Ovary (tissue), 9 donors: ENCODE data around the gene TRIM44. TPM values are rescaled to one million over a fixed set of nuclear protein-coding genes. Genes with fewer than 3 reads are reported as not detected.
"Not testable (repeated sequence)": the region's sequence is repeated elsewhere in the genome, so short reads cannot be mapped to it uniquely, and the experiment has no call there.

Experiments
- DNase-seq, 5 donors: peaks; one replicate each; pipeline ENCODE4 v3.0.0-alpha.2; 2019 to 2020
- H3K27ac ChIP-seq, 2 donors: fragments of 200-600 bp; one replicate each; pipeline versions ENCODE4 v1.5.1 to v1.8.0; 2019 to 2022
- H3K27me3 ChIP-seq: fragments of 200-600 bp; one replicate; pipeline ENCODE4 v1.8.0; 2022
- H3K36me3 ChIP-seq: fragments of 200-600 bp; sonication (generic); one replicate; pipeline ENCODE4 v1.5.1; 2019
- H3K4me1 ChIP-seq: one replicate; pipeline ENCODE4 v1.8.1; 2013; ENCODE audit warnings: mild to moderate bottlenecking, moderate library complexity; ENCODE audit not compliant: insufficient read depth
- H3K4me3 ChIP-seq: fragments of 200-600 bp; sonication (generic); one replicate; pipeline ENCODE4 v1.5.1; 2017
- H3K9me3 ChIP-seq, 2 donors: fragments of 200-600 bp in 1 of 2; sonication (generic) in 1 of 2; one replicate each; pipeline versions ENCODE4 v1.5.1 to v1.8.1; 2013 to 2019; ENCODE audit warnings: mild to moderate bottlenecking in 1 of 2, moderate library complexity in 1 of 2
- CTCF ChIP-seq, 3 donors: fragments of 450-650 bp in 2 of 3; fragments of 200-600 bp in 1 of 3; IDR thresholded peaks; one replicate each; pipeline versions ENCODE4 v1.5.1 to v1.8.0; 2016 to 2022; ENCODE audit warnings: antibody characterized with exemption in 3 of 3, mild to moderate bottlenecking in 1 of 3
- EP300 ChIP-seq: sonication (generic); formaldehyde crosslinking; IDR thresholded peaks from one replicate; pipeline ENCODE4 v1.6.1; 2017; ENCODE audit warnings: antibody characterized with exemption
- POLR2A ChIP-seq: fragments of 450-650 bp; IDR thresholded peaks from one replicate; pipeline ENCODE4 v1.6.1; 2017; ENCODE audit warnings: antibody characterized with exemption, mild to moderate bottlenecking, moderate library complexity
- WGBS, 3 donors: extraction: QIAGEN DNeasy Blood & Tissue Kit in 1 of 3; methylation state at CpG; one replicate each; pipeline versions ENCODE4 v1.1.5 to v1.1.7; 2013 to 2017; 5-methylcytosine and 5-hydroxymethylcytosine counted together
- intact Hi-C, 4 donors: fragments of 100-400 bp; cut with DNase I; formaldehyde crosslinking; loops; one replicate each; pipeline versions ENCODE4 v1.11.0 to v1.15.1; 2022 to 2023
- polyA plus RNA-seq, 2 donors: library from polyadenylated mRNA; stranded (reverse); fragments of 200-250 nt in 1 of 2; fragments of 350-450 nt in 1 of 2; fragmentation: Illumina TruSeq in 1 of 2; extraction: RNeasy Lipid Tissue Mini Kit (QIAGEN cat#74804) in 1 of 2; gene quantifications; one replicate each; pipeline ENCODE4 v1.2.3, GENCODE V29; 2013 to 2014
- total RNA-seq, 7 donors: library from RNA; depleted of rRNA in 2 of 7; stranded (reverse); fragments of >200 nt in 2 of 7; fragmentation: NEBNext Ultra II Directional in 3 of 7; extraction: Animal tissue kit (Norgen Biotek cat#: 25700) in 3 of 7; gene quantifications; one replicate each; pipeline versions ENCODE4 v1.1.0 to v1.2.4, GENCODE V29; 2016 to 2023
- donor health status: DM: no; HTN: no; CAD: no; lungs with moderate emphysema.
- donor health status: DM: no; HTN: no; CAD: no.
- donor health status: Bipolar disorder and iron deficiency.
- donor health status: DM: yes; HTN: yes; CAD: no.
- donor health status: DM: no; HTN: no; CAD: no.
- donor health status: DM: yes; HTN: yes; CAD: no.

The TRIM44 gene
- total and polyA plus RNA-seq, 9 donors, result 9.9 to 54.6 (median 45.7) TPM

GRCh38 chr11:35647421-35648093, 15.0 kb upstream of the TRIM44 start:
- 62 to 74% (median 66%) methylated on average over 8 of the region's 8 CpGs for WGBS, 3 donors
- Histone ChIP-seq H3K27ac (no peak overlapping the region), H3K4me1 (no peaks in the 10 kb centered on the region), H3K27me3 (no peaks in the 10 kb centered on the region), H3K9me3 (no peaks in the 10 kb centered on the region), H3K36me3 (no peaks in the 10 kb centered on the region), H3K4me3 (no peak overlapping the region)
- DNase-seq, result no peak
- intact Hi-C loops, result no loop called here
- no peak for TF ChIP-seq CTCF (IDR thresholded peaks at IDR 0.05)
- TF ChIP-seq POLR2A, result no peak
- no peak for TF ChIP-seq EP300

- TF ChIP-seq POLR2A, result no peak
- TF ChIP-seq CTCF (IDR thresholded peaks at IDR 0.05), result no peak
- no peak for TF ChIP-seq EP300
- no peaks in the 10 kb centered on the region for H3K36me3 ChIP-seq
- H3K4me1 ChIP-seq, result no peaks in the 10 kb centered on the region
- no peak overlapping the region for H3K27ac ChIP-seq
- H3K9me3 ChIP-seq, result no peaks in the 10 kb centered on the region
- 49 to 76% (median 56%) methylated on average over 1 of the region's 1 CpG for WGBS, 3 donors
- no peaks in the 10 kb centered on the region for H3K27me3 ChIP-seq
- intact Hi-C loops, result no loop called here
- H3K4me3 ChIP-seq, result no peak overlapping the region
- no peak for DNase-seq
These were observed 12.6 kb upstream of the TRIM44 start for GRCh38 chr11:35650006-35650405.

GRCh38 chr11:35650467-35650866, 12.1 kb upstream of the TRIM44 start:
- TF ChIP-seq POLR2A (no peak), EP300 (no peak), CTCF (IDR thresholded peaks at IDR 0.05) (no peak)
- no peak overlapping the region for H3K27ac ChIP-seq
- 84 to 90% (median 86%) methylated on average over 4 of the region's 4 CpGs for WGBS, 3 donors
- no peak for DNase-seq
- intact Hi-C loops, result no loop called here
- no peak overlapping the region for H3K4me3 ChIP-seq
- no peaks in the 10 kb centered on the region for H3K4me1 ChIP-seq
- no peaks in the 10 kb centered on the region for H3K36me3 ChIP-seq
- H3K27me3 ChIP-seq, result no peaks in the 10 kb centered on the region
- no peaks in the 10 kb centered on the region for H3K9me3 ChIP-seq

GRCh38 chr11:35651263-35651662, 11.3 kb upstream of the TRIM44 start:
- no peak for DNase-seq
- no peaks in the 10 kb centered on the region for H3K36me3 ChIP-seq
- H3K27me3 ChIP-seq, result no peaks in the 10 kb centered on the region
- H3K4me1 ChIP-seq, result no peaks in the 10 kb centered on the region
- TF ChIP-seq CTCF (IDR thresholded peaks at IDR 0.05) (no peak), POLR2A (no peak), EP300 (no peak)
- H3K27ac ChIP-seq, result no peak overlapping the region
- intact Hi-C loops, result no loop called here
- no peaks in the 10 kb centered on the region for H3K9me3 ChIP-seq
- H3K4me3 ChIP-seq, result no peak overlapping the region
- 85 to 87% (median 85%) methylated on average over 3 of the region's 3 CpGs for WGBS, 3 donors

- H3K4me1 ChIP-seq, H3K4me3 ChIP-seq, H3K27me3 ChIP-seq, intact Hi-C loops, H3K36me3 ChIP-seq, H3K27ac ChIP-seq, DNase-seq, H3K9me3 ChIP-seq: not testable (repeated sequence)
- 92 to 95% (median 93%) methylated on average over 5 of the region's 5 CpGs for WGBS, 3 donors
These were observed 9.8 kb upstream of the TRIM44 start for GRCh38 chr11:35652786-35653185.
